HepG2 (cell line): Measurements from ENCODE around the gene ETFB. TPM values are rescaled to one million over a fixed set of nuclear protein-coding genes. Genes with fewer than 3 reads are reported as not detected.

Source experiments
- AGO1 ChIP-seq: fragments of 200-400 bp; formaldehyde crosslinking; IDR thresholded peaks from 2 replicates; pipeline ENCODE4 v1.6.1; 2017; ENCODE audit warnings: mild to moderate bottlenecking, low read depth, low read length, moderate library complexity; ENCODE audit not compliant: poor library complexity, severe bottlenecking
- AGO2 ChIP-seq: fragments of 200-400 bp; formaldehyde crosslinking; optimal IDR thresholded peaks from 2 replicates; pipeline ENCODE3; 2017; ENCODE audit warnings: mild to moderate bottlenecking, low read depth, low read length, moderate library complexity
- CCDC6 ChIP-seq: sonication (generic); formaldehyde crosslinking; IDR thresholded peaks from 2 replicates; pipeline ENCODE4 v1.8.1; 2022; ENCODE audit warnings: mild to moderate bottlenecking, missing genetic modification reagents, moderate library complexity
- FLYWCH1 ChIP-seq: sonication (generic); formaldehyde crosslinking; IDR thresholded peaks from 2 replicates; pipeline ENCODE4 v1.8.1; 2023; ENCODE audit warnings: mild to moderate bottlenecking, missing genetic modification reagents
- GABPA ChIP-seq, 2 experiments: IDR thresholded peaks; 2 replicates each; pipeline ENCODE4 v1.6.1; 2011 to 2016; ENCODE audit warnings: low read depth in 2 of 2, low read length in 1 of 2, missing biosample characterization in 1 of 2, missing genetic modification characterization in 1 of 2
- GZF1 ChIP-seq: sonication (generic); formaldehyde crosslinking; IDR thresholded peaks from 2 replicates; pipeline ENCODE4 v1.5.1; 2020; ENCODE audit warnings: mild to moderate bottlenecking, missing genetic modification reagents
- MAFG ChIP-seq: sonication (generic); formaldehyde crosslinking; IDR thresholded peaks from 2 replicates; pipeline ENCODE4 v1.5.1; 2020; ENCODE audit warnings: mild to moderate bottlenecking, missing genetic modification reagents
- SETDB1 ChIP-seq: sonication (generic); formaldehyde crosslinking; IDR thresholded peaks from 2 replicates; pipeline ENCODE4 v1.5.1; 2020; ENCODE audit warnings: missing genetic modification reagents, mild to moderate bottlenecking, borderline replicate concordance
- SKI ChIP-seq: fragments of 450-650 bp; IDR thresholded peaks from one replicate; pipeline ENCODE4 v1.6.1; 2018; ENCODE audit warnings: mild to moderate bottlenecking; ENCODE audit not compliant: partially characterized antibody
- SYNCRIP ChIP-seq: fragments of 200-400 bp; formaldehyde crosslinking; IDR thresholded peaks from 2 replicates; pipeline ENCODE4 v1.6.1; 2018; ENCODE audit warnings: mild to moderate bottlenecking, low read depth, low read length; ENCODE audit not compliant: insufficient read depth
- ZNF225 ChIP-seq: sonication (generic); formaldehyde crosslinking; IDR thresholded peaks from 2 replicates; pipeline ENCODE4 v1.4.0; 2020; ENCODE audit warnings: mild to moderate bottlenecking, missing genetic modification reagents
- ZNF616 ChIP-seq: sonication (generic); formaldehyde crosslinking; IDR thresholded peaks from 2 replicates; pipeline ENCODE4 v1.5.0; 2020; ENCODE audit warnings: low read depth, mild to moderate bottlenecking, missing genetic modification reagents
- ZNF850 ChIP-seq: sonication (generic); formaldehyde crosslinking; conservative IDR thresholded peaks from 2 replicates; pipeline ENCODE4 v1.9.0; 2021; ENCODE audit warnings: mild to moderate bottlenecking, missing genetic modification reagents
- polyA plus RNA-seq, 8 experiments: library from polyadenylated mRNA; depleted of rRNA in 3 of 8; stranded (reverse) in 7 of 8; unstranded in 1 of 8; fragments of >200 nt; fragmentation: Illumina TruSeq in 4 of 8; extraction: Trizol in 4 of 8; gene quantifications; 2 replicates each; pipeline versions ENCODE4 v1.2.1 to v1.2.3, GENCODE V29; 2011 to 2016; ENCODE audit warnings: low read depth in 4 of 8, missing spikeins in 1 of 8, mixed read lengths in 1 of 8; ENCODE audit not compliant: insufficient read depth in 1 of 8
- total RNA-seq, 5 experiments: library from RNA; depleted of rRNA; stranded (reverse); fragments of >200 nt; fragmentation: Illumina TruSeq; extraction: Trizol; gene quantifications; 2 replicates each; pipeline ENCODE4 v1.2.3, GENCODE V29; 2016; ENCODE audit warnings: low read depth in 1 of 5
- TF ChIP-seq, protein P1 (sequence below): sonication (generic); formaldehyde crosslinking; IDR thresholded peaks from 2 replicates; pipeline ENCODE4 v1.5.1; 2020; ENCODE audit warnings: mild to moderate bottlenecking, missing genetic modification reagents, borderline replicate concordance
- TF ChIP-seq, protein P2 (sequence below): sonication (generic); formaldehyde crosslinking; IDR thresholded peaks from 2 replicates; pipeline ENCODE4 v1.8.1; 2023; ENCODE audit warnings: mild to moderate bottlenecking, moderate library complexity, missing genetic modification reagents
- TF ChIP-seq, protein P3 (sequence below): sonication (generic); formaldehyde crosslinking; IDR thresholded peaks from 2 replicates; pipeline ENCODE4 v1.4.0; 2020; ENCODE audit warnings: mild to moderate bottlenecking, missing genetic modification reagents
- TF ChIP-seq, protein P4 (sequence below): sonication (generic); formaldehyde crosslinking; IDR thresholded peaks from 2 replicates; pipeline ENCODE4 v1.4.0; 2020; ENCODE audit warnings: missing genetic modification reagents
- TF ChIP-seq, protein P5 (sequence below): sonication (generic); formaldehyde crosslinking; IDR thresholded peaks from 2 replicates; pipeline ENCODE4 v1.5.1; 2020; ENCODE audit warnings: mild to moderate bottlenecking, missing genetic modification reagents, moderate library complexity

ETFB gene
- total and polyA plus RNA-seq, 2 of the 13 experiments (the other 11 are each of a cell fraction or from before 2014, with no cell fraction given): 678 to 1,314 TPM

DNA sequence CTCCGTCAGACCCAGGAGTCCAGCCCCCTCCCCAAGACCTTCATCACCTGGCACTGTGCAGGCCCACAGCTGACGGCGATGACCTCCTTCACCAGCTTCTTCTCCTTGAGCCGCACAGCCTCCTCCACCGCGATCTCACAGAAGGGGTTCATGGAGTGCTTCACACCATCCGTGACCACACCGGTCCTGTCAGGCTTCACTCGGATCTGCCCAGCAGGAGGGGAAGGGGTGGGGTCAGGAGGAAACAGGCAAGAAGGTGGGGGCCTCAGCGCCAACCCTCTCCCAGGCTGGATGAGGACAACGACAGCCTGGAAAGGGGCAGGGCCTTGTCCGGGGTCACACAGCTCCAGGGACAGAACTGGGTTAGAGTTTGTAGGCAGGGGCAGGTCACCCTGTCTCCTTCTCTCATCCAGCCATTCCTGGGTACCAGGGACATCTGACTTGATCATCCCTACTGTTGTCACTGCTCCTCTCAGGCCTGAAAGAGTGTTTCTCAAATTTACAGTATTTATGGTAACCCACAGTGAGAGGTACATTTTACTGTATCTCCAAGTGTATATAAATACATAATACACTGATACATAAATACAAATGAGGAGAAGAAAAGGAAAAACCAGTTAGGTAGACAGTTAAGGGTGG is 12.0 kb downstream of the ETFB start (continued):
- TF ChIP-seq, protein P1, sequence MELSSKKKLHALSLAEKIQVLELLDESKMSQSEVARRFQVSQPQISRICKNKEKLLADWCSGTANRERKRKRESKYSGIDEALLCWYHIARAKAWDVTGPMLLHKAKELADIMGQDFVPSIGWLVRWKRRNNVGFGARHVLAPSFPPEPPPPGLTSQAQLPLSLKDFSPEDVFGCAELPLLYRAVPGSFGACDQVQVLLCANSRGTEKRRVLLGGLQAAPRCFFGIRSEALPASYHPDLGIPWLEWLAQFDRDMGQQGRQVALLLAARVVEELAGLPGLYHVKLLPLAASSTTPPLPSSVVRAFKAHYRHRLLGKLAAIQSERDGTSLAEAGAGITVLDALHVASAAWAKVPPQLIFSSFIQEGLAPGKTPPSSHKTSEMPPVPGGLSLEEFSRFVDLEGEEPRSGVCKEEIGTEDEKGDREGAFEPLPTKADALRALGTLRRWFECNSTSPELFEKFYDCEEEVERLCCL (CRISPR knock-in tag): no peak
- TF ChIP-seq ZNF616 (CRISPR knock-in tag) (no peak; the same call in 1 of the 2 replicates), ZNF850 (CRISPR knock-in tag) (no peak), SKI (peak; percentile 19), ZNF225 (no peak), GABPA (IDR thresholded peaks at IDR 0.05; ENCODE audit: low read depth, low read length) (no peak), GABPA (CRISPR knock-in tag; IDR thresholded peaks at IDR 0.05; ENCODE audit: low read depth) (peak; percentile 28; the same call in 1 of the 2 replicates), MAFG (CRISPR knock-in tag) (no peak), SYNCRIP (no peak), SETDB1 (CRISPR knock-in tag) (no peak), AGO2 (peak; percentile 90), GZF1 (CRISPR knock-in tag) (no peak), CCDC6 (CRISPR knock-in tag) (peak; percentile 44; the same call in 1 of the 2 replicates), AGO1 (no peak), FLYWCH1 (no peak)
- TF ChIP-seq, protein P2, sequence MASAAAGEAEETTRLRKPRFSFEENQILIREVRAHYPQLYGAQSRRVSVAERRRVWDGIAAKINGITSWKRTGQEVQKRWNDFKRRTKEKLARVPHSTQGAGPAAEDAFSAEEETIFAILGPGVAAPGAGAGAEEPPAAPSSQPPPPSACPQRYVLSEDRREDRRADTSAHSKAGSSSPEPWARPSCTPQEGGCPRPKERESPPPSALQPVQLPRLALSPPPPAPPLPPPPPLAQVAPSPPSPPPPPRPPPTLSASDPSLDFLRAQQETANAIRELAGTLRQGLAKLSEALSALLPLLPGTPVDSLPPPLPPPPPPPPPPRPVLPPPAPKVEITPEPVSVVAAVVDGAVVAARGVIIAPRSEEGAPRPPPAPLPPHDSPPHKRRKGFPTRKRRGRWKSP (CRISPR knock-in tag): peak; percentile 67; the same call in 1 of the 2 replicates
- TF ChIP-seq, protein P3, sequence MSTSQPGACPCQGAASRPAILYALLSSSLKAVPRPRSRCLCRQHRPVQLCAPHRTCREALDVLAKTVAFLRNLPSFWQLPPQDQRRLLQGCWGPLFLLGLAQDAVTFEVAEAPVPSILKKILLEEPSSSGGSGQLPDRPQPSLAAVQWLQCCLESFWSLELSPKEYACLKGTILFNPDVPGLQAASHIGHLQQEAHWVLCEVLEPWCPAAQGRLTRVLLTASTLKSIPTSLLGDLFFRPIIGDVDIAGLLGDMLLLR (CRISPR knock-in tag): peak; percentile 78; the same call in 1 of the 2 replicates
- TF ChIP-seq, protein P4, sequence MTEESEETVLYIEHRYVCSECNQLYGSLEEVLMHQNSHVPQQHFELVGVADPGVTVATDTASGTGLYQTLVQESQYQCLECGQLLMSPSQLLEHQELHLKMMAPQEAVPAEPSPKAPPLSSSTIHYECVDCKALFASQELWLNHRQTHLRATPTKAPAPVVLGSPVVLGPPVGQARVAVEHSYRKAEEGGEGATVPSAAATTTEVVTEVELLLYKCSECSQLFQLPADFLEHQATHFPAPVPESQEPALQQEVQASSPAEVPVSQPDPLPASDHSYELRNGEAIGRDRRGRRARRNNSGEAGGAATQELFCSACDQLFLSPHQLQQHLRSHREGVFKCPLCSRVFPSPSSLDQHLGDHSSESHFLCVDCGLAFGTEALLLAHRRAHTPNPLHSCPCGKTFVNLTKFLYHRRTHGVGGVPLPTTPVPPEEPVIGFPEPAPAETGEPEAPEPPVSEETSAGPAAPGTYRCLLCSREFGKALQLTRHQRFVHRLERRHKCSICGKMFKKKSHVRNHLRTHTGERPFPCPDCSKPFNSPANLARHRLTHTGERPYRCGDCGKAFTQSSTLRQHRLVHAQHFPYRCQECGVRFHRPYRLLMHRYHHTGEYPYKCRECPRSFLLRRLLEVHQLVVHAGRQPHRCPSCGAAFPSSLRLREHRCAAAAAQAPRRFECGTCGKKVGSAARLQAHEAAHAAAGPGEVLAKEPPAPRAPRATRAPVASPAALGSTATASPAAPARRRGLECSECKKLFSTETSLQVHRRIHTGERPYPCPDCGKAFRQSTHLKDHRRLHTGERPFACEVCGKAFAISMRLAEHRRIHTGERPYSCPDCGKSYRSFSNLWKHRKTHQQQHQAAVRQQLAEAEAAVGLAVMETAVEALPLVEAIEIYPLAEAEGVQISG: peak; percentile 29; the same call in 1 of the 2 replicates
- TF ChIP-seq, protein P5, sequence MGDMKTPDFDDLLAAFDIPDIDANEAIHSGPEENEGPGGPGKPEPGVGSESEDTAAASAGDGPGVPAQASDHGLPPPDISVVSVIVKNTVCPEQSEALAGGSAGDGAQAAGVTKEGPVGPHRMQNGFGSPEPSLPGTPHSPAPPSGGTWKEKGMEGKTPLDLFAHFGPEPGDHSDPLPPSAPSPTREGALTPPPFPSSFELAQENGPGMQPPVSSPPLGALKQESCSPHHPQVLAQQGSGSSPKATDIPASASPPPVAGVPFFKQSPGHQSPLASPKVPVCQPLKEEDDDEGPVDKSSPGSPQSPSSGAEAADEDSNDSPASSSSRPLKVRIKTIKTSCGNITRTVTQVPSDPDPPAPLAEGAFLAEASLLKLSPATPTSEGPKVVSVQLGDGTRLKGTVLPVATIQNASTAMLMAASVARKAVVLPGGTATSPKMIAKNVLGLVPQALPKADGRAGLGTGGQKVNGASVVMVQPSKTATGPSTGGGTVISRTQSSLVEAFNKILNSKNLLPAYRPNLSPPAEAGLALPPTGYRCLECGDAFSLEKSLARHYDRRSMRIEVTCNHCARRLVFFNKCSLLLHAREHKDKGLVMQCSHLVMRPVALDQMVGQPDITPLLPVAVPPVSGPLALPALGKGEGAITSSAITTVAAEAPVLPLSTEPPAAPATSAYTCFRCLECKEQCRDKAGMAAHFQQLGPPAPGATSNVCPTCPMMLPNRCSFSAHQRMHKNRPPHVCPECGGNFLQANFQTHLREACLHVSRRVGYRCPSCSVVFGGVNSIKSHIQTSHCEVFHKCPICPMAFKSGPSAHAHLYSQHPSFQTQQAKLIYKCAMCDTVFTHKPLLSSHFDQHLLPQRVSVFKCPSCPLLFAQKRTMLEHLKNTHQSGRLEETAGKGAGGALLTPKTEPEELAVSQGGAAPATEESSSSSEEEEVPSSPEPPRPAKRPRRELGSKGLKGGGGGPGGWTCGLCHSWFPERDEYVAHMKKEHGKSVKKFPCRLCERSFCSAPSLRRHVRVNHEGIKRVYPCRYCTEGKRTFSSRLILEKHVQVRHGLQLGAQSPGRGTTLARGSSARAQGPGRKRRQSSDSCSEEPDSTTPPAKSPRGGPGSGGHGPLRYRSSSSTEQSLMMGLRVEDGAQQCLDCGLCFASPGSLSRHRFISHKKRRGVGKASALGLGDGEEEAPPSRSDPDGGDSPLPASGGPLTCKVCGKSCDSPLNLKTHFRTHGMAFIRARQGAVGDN: peak; percentile 94
